ENCODE results near the gene TMEM214. TPM values are rescaled to one million over a fixed set of nuclear protein-coding genes. Genes with fewer than 3 reads are reported as not detected.

Gene TMEM214
- total and polyA plus RNA-seq, 12 donors: 24.7 to 53.4 (median 29.4) TPM

GRCh38 chr2:27009083-27009482 is 23.7 kb upstream of the TMEM214 start:
- H3K36me3 ChIP-seq: no peaks in the 10 kb centered on the region
- ATAC-seq (no peak), DNase-seq (no peak)
- H3K27ac ChIP-seq: no peak overlapping the region
- no peak overlapping the region for H3K4me3 ChIP-seq
- no peaks in the 10 kb centered on the region for H3K27me3 ChIP-seq
- peaks cover 0 to 26% (median 8%) of the 10 kb centered on the region in 9 donors for H3K4me1 ChIP-seq
- intact Hi-C loops (cut with DNase I): no loop called here
- TF ChIP-seq CTCF (IDR thresholded peaks at IDR 0.05): no peak
- H3K9me3 ChIP-seq: no peaks in the 10 kb centered on the region

- TF ChIP-seq CTCF (IDR thresholded peaks at IDR 0.05): no peak
- H3K4me1 ChIP-seq: peaks cover 0 to 27% (median 8%) of the 10 kb centered on the region in 9 donors
- H3K9me3 ChIP-seq: no peaks in the 10 kb centered on the region
- WGBS, 2 donors: 72 to 81% methylated on average over 2 of the region's 2 CpGs
- no peak overlapping the region for H3K4me3 ChIP-seq
- H3K36me3 ChIP-seq: no peaks in the 10 kb centered on the region
- no peaks in the 10 kb centered on the region for H3K27me3 ChIP-seq
- ATAC-seq (no peak), DNase-seq (no peak)
- no peak overlapping the region for H3K27ac ChIP-seq
- intact Hi-C loops (cut with DNase I): loop anchor here in 4 of 10 donors (10.0 kb wide), 1 partner anchor 165 kb away; the partner anchor contains the start of gene DPYSL5 (in 4 of the 4)
Observed at GRCh38 chr2:27009716-27010115, 23.0 kb upstream of the TMEM214 start.

- no peak overlapping the region for H3K4me3 ChIP-seq
- H3K9me3 ChIP-seq: no peaks in the 10 kb centered on the region
- WGBS, 2 donors: 88 to 95% methylated on average over 3 of the region's 3 CpGs
- DNase-seq: no peak
- intact Hi-C loops (cut with DNase I): loop anchor here in 4 of 10 donors (10.0 kb wide), 1 partner anchor 165 kb away; the partner anchor contains the start of gene DPYSL5 (in 4 of the 4)
- ATAC-seq: no peak
- TF ChIP-seq CTCF (IDR thresholded peaks at IDR 0.05): no peak
- no peaks in the 10 kb centered on the region for H3K27me3 ChIP-seq
- peaks cover 0 to 31% (median 12%) of the 10 kb centered on the region in 9 donors for H3K4me1 ChIP-seq
- no peak overlapping the region for H3K27ac ChIP-seq
- H3K36me3 ChIP-seq: no peaks in the 10 kb centered on the region
Observed at GRCh38 chr2:27010139-27010538, 22.6 kb upstream of the TMEM214 start.

GRCh38 chr2:27013738-27014137 is 19.0 kb upstream of the TMEM214 start:
- intact Hi-C loops (cut with DNase I): loop anchor here in 4 of 10 donors (10.0 kb wide), 1 partner anchor 169 kb away; the partner anchor contains the start of gene DPYSL5 (in 4 of the 4)
- WGBS, 2 donors: 97% methylated on average over 4 of the region's 4 CpGs
- Histone ChIP-seq H3K4me1 (peaks cover 0 to 54% (median 32%) of the 10 kb centered on the region in 9 donors), H3K9me3 (no peaks in the 10 kb centered on the region), H3K27ac (no peak overlapping the region), H3K27me3 (no peaks in the 10 kb centered on the region), H3K36me3 (no peaks in the 10 kb centered on the region), H3K4me3 (no peak overlapping the region)
- DNase-seq (no peak), ATAC-seq (no peak)
- no peak for TF ChIP-seq CTCF (IDR thresholded peaks at IDR 0.05)
